Measurements from ENCODE around the gene OR52W1.
"Not testable (repeated sequence)": the region's sequence is repeated elsewhere in the genome, so short reads cannot be mapped to it uniquely, and the experiment has no call there.

The OR52W1 gene

DNA sequence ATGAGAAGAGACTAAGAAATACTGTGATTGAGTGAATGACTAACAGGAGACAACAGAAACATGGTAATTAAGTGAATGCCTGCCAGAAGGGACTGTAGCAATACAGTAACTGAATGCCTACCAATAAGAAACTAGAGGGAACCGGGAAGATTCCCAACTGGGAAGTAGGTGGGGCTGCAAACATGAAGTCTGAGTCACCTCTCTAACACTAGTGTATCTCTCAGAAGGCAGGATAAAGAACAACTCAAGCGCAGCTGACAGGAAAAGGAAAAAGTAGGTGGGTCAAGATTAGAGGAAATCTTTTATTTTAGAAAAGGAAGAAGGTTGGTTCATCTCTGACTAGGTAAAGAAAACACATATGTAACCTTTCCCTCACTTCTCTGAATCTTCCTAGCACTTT lies 20.3 kb downstream of the OR52W1 start:
- DNase-seq: no peak

DNA sequence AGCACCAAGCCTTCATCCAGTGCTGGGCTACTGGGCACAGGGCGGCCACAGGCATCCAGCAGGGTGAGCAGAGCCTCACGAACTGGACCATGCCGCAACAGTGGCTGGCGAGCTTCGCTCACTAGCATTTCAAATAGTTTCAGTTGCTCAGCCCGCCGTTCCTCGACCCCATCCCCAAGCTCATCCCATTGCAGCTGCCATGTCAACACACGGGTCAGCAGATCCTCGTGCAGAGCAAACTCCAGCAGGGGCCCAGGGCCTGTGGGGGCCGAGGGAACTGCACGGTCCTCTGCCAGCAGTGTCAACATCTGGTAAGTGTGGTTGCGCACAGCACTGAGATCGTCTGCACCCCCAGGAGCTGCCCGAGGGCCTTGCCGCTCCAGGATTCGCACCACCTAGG lies 24.8 kb downstream of the OR52W1 start:
- no peak for DNase-seq

- DNase-seq: no peak
Observed at GRCh38 chr11:6224421-6224820, 25.4 kb downstream of the OR52W1 start.

GRCh38 chr11:6225024-6225423 lies 26.0 kb downstream of the OR52W1 start:
- no peak for DNase-seq

- DNase-seq: no peak
Observed at GRCh38 chr11:6225896-6226295, 26.9 kb downstream of the OR52W1 start.

DNA sequence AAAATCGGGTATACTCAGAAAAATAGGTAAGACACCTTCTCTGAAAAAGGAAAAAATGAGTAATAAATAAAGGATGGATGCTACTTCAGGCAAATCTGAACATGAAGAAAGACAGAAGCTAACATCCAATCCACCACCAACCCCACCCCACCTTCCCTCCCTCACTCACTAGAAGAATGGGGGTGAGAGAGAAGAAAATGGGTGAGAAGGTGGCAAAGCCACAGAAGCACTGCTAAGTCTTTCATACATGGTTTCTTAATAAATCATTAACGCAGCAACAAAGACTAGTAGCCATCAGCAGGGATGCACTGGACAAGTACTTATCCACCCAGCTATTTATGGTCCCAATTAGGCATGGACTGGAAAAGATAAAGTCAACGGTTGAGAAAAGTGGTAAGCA lies 29.5 kb downstream of the OR52W1 start:
- DNase-seq: peak; percentile 12

GRCh38 chr11:6229911-6230310 lies 30.9 kb downstream of the OR52W1 start:
- peak; percentile 42 for DNase-seq

DNA sequence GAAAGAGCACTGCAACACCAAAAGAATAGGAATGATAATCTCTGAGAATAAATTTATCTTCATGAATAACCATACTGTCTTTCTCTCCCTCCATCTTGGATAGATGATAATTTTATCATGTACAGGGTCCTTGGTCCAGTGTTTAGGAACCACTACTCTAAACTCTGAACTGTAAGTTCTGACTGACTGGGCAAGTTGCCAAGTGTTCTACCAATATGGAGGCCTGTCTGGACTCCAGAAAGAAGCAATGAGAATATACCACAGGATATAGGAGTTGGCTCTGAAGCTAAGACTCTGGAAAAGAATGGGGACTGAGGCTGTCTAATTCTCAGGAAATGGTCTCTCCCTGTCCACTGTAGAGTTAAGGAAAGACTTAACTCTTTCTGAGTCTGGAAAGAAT lies 33.9 kb downstream of the OR52W1 start:
- no peak for DNase-seq

DNA sequence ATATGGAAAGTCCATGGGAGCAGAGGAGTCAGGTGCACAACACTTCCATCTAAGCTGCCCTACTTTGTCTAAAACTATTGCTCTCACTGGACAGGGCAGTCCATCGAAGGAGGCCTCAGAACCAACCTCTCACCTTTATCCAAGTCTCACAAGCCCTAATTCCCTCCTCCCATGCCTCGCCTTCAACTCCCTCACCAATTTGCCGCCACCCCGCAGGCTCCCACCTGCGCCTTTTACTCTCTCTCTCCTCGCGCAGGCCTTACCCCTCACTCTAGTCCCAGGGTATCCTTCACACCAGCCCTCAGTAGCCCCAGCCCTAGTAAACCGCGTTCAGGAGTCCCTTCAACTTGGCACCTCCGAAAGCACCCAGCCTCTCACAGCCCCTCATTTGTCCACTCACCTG lies 35.0 kb downstream of the OR52W1 start:
- no peak for DNase-seq

DNA sequence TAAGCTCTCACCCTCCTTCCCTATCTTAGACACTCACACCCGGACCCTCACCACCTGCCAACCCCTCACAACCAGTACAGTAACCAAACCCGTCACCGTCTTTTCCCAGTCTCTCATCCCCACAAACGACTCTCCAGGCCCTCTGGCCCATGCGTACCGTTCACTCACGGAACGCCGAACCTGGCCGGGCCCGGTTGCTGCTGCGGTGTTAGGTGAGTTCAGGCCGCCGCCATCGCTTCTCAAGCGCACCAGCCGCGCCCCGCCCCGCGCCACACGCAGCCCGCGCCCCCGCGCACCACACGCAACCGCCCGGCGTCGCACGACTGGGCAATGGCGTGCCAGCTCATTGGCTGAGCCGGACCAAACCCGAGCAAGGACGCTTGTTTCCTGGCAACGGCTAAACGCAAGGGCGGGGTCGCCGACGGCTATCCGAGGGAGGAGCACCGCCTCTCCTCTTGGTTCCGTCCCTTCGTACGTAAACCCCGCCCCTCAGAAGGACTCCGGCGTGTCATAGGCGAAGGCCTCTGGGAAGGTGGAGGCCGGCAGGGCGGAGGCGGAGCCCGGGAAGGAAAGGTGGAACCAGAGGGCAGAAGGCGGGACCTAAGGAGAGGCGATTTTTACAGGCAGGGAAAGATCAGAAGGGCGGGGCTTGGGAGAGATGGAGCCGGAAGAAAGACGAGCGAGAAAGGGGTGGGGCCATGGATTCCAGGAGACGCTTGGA lies 35.5 kb downstream of the OR52W1 start, which contains the start of gene FHIP1B:
FHIP1B (minus strand) TSS at position 250 of the 721 bp plus-strand sequence. CDS start 10,120 bp downstream, outside the sequence.
- DNase-seq: peak; percentile 100

- DNase-seq: no peak
Observed at GRCh38 chr11:6237266-6237665, 38.2 kb downstream of the OR52W1 start.

DNA sequence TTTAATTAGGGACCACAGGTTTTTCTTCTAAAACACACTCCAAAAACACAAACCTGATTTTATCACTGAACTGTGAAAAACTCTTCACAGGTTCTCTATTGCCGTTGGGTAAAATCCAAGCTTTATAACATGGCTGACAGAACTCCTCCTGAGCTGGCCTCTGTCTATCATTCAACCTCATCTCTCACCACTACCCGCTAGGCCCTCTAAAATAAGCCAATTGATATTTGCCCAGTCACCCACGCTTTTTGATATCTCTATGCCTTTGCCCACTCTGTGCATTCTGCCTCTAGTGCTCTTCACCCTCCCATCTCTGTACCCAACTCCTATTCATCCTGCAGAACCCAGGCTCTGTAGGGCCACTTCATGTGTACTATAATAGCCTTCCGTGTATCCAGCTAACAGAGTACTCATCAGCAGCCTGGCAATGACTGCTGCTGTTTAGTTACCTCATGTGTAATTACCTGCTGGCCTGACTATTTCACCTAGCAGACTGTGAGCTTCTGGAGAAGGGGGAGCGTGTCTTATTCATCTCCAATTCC lies 38.8 kb downstream of the OR52W1 start:
- DNase-seq: no peak

DNA sequence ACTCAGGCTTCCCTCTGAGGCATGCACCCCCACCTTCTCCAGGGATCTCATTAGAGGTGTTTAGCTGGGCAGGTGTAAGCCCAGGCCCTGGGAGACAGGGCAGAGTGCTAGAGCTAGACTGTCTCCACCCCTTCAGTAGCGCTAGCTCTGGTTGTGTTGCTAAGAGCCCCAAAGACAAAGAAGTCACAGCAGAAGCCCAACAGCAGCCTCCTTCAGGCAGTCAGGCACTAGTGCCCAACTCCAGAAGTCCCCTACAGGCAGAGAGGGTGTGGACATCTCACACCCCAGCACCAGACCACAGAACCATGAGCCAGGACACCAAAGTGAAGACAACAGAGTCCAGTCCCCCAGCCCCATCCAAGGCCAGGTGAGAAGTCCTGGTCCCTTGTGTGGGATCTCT lies 39.9 kb downstream of the OR52W1 start, which contains the start of gene CNGA4:
CNGA4 (plus strand) TSS at position 188 of the 400 bp plus-strand sequence; CDS start at position 306, 118 bp downstream.
- DNase-seq: no peak

GRCh38 chr11:6240139-6240538 lies 41.1 kb downstream of the OR52W1 start:
- DNase-seq: no peak

- DNase-seq: no peak
Observed at GRCh38 chr11:6240781-6241180, 41.8 kb downstream of the OR52W1 start.

- no peak for DNase-seq
Observed at GRCh38 chr11:6241316-6241715, 42.3 kb downstream of the OR52W1 start.

- no peak for DNase-seq
Observed at GRCh38 chr11:6245536-6245935, 46.5 kb downstream of the OR52W1 start.

DNA sequence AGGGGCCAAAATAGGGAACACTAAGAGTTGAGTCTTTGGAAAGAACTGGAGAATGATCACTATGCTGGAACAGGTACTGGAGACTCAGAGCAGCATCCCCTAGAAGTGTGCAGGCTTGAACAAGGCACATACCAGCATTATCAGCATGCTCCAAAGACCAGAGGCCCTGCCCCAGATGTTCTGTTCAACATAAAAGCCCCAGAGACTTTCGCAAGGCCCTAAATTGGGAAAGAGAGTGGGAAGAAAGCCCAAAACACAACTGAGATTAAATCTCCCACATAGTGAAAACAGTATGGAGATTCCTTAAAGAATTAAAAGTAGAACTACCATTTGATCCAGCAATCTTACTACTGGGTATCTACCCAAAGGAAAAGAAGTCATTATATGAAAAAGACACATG lies 49.2 kb downstream of the OR52W1 start:
- DNase-seq: no peak

GRCh38 chr11:6248897-6249296 lies 49.9 kb downstream of the OR52W1 start:
- DNase-seq: not testable (repeated sequence)

All from CD4-positive, alpha-beta T cell treated with Interleukin-12 subunit alpha and Interleukin-12 subunit beta, for 1 hour (primary cell).